Keratinocyte (primary cell): ENCODE measurements around the gene VTI1A.

Source experiments
- EZH2 ChIP-seq: IDR thresholded peaks from one replicate; pipeline ENCODE4 v1.6.1; 2012; ENCODE audit warnings: inconsistent platforms, mild to moderate bottlenecking, low read length, moderate library complexity
- TF ChIP-seq, protein P1 (sequence below), 3 experiments: IDR thresholded peaks in 1 of 3; conservative IDR thresholded peaks in 1 of 3; optimal IDR thresholded peaks in 1 of 3; 2 replicates in 2 of 3; 3 replicates in 1 of 3; pipeline versions ENCODE3 to v1.5.1; 2011; ENCODE audit warnings: low read length in 3 of 3, mild to moderate bottlenecking in 3 of 3, moderate library complexity in 2 of 3, control low read depth in 1 of 3, inconsistent platforms in 1 of 3; ENCODE audit not compliant: insufficient read depth in 2 of 3; ENCODE audit errors: extremely low read depth in 1 of 3

GRCh38 chr10:112698818-112699164 is 251.8 kb downstream of the VTI1A start:
- TF ChIP-seq, protein P1, sequence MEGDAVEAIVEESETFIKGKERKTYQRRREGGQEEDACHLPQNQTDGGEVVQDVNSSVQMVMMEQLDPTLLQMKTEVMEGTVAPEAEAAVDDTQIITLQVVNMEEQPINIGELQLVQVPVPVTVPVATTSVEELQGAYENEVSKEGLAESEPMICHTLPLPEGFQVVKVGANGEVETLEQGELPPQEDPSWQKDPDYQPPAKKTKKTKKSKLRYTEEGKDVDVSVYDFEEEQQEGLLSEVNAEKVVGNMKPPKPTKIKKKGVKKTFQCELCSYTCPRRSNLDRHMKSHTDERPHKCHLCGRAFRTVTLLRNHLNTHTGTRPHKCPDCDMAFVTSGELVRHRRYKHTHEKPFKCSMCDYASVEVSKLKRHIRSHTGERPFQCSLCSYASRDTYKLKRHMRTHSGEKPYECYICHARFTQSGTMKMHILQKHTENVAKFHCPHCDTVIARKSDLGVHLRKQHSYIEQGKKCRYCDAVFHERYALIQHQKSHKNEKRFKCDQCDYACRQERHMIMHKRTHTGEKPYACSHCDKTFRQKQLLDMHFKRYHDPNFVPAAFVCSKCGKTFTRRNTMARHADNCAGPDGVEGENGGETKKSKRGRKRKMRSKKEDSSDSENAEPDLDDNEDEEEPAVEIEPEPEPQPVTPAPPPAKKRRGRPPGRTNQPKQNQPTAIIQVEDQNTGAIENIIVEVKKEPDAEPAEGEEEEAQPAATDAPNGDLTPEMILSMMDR (optimal IDR thresholded peaks at IDR 0.05 in 1 of 3, IDR thresholded peaks at IDR 0.05 in 1 of 3, conservative IDR thresholded peaks at IDR 0.05 in 1 of 3; ENCODE audit: extremely low read depth in 1 of 3, insufficient read depth in 2 of 3, low read length in 3 of 3): no peak
- no peak for TF ChIP-seq EZH2
